B cell (primary cell): Measurements from ENCODE around the gene OSBP2. TPM values are rescaled to one million over a fixed set of nuclear protein-coding genes. Genes with fewer than 3 reads are reported as not detected.

Experiments used
- ATAC-seq: fragments of 200-7000 bp; cut with Tn5 transposase; one replicate; pipeline ENCODE4 v1.10.0; 2021; ENCODE audit warnings: low read depth, mild to moderate bottlenecking, moderate number of reproducible peaks, moderate library complexity
- CTCF ChIA-PET: fragments of 350-600 bp; sonication (Branson Sonifier 250); formaldehyde crosslinking; loops from one replicate; lab custom pipeline; 2021; ENCODE audit warnings: antibody characterized with exemption, inconsistent platforms; lab: Charles Lee
- POLR2A ChIA-PET: fragments of 350-600 bp; sonication (Branson Sonifier 250); formaldehyde crosslinking; loops from one replicate; lab custom pipeline; 2021; ENCODE audit warnings: antibody characterized with exemption; lab: Charles Lee
- DNase-seq: peaks from one replicate; pipeline ENCODE4 v3.0.0; 2013
- H2AFZ ChIP-seq: 2 replicates; pipeline ENCODE4 v1.6.1; 2012; ENCODE audit warnings: mild to moderate bottlenecking, low read depth, low read length; ENCODE audit not compliant: insufficient read depth, poor library complexity, severe bottlenecking
- H3K27ac ChIP-seq, 2 donors: 1 replicate in 1 of 2; 2 replicates in 1 of 2; pipeline ENCODE4 v1.5.1; 2012 to 2013; ENCODE audit warnings: low read length in 2 of 2, mild to moderate bottlenecking in 2 of 2, moderate library complexity in 1 of 2
- H3K27me3 ChIP-seq, 4 experiments: fragments of 200-600 bp in 1 of 4; sonication (generic) in 1 of 4; replicated peaks in 1 of 4; 1 replicate in 2 of 4; 2 replicates in 2 of 4; pipeline versions ENCODE4 v1.6.1 to v1.7.0; 2013 to 2016; ENCODE audit warnings: low read length in 3 of 4, mild to moderate bottlenecking in 2 of 4, mixed read lengths in 1 of 4, moderate library complexity in 1 of 4; ENCODE audit not compliant: insufficient read depth in 4 of 4, control insufficient read depth in 3 of 4; ENCODE audit errors: control extremely low read depth in 1 of 4
- H3K36me3 ChIP-seq, 2 experiments: replicated peaks in 1 of 2; 1 replicate in 1 of 2; 2 replicates in 1 of 2; pipeline versions ENCODE4 v1.6.1 to v1.7.1; 2013; ENCODE audit warnings: low read length in 1 of 2; ENCODE audit not compliant: insufficient read depth in 2 of 2, control insufficient read depth in 1 of 2; ENCODE audit errors: control extremely low read depth in 1 of 2, extremely low read depth in 1 of 2
- H3K4me1 ChIP-seq, 2 donors: fragments of 200-600 bp in 1 of 2; sonication (generic) in 1 of 2; 1 replicate in 1 of 2; 2 replicates in 1 of 2; pipeline versions ENCODE4 v1.5.1 to v1.6.1; 2013 to 2017; ENCODE audit warnings: low read length in 2 of 2; ENCODE audit not compliant: control insufficient read depth in 2 of 2, insufficient read depth in 2 of 2
- H3K4me2 ChIP-seq: replicated peaks from 2 replicates; pipeline ENCODE3; 2012; ENCODE audit warnings: mild to moderate bottlenecking, low read depth, low read length; ENCODE audit not compliant: poor library complexity, severe bottlenecking
- H3K4me3 ChIP-seq, 5 experiments: fragments of 200-600 bp in 1 of 5; sonication (generic) in 1 of 5; 1 replicate in 3 of 5; 2 replicates in 2 of 5; pipeline versions ENCODE4 v1.5.1 to v1.7.0; 2011 to 2016; ENCODE audit warnings: low read length in 4 of 5, mild to moderate bottlenecking in 4 of 5, low read depth in 2 of 5, control low read depth in 1 of 5, moderate library complexity in 1 of 5; ENCODE audit not compliant: insufficient read depth in 1 of 5; ENCODE audit errors: control extremely low read depth in 1 of 5, extremely low read depth in 1 of 5
- H3K79me2 ChIP-seq: fragments of 200-600 bp; sonication (generic); one replicate; pipeline ENCODE4 v1.6.0; 2016; ENCODE audit warnings: low read length; ENCODE audit not compliant: control insufficient read depth, insufficient read depth
- H3K9ac ChIP-seq: fragments of 200-600 bp; sonication (generic); 2 replicates; pipeline ENCODE4 v1.6.1; 2017; ENCODE audit warnings: mild to moderate bottlenecking, low read length, moderate library complexity
- H3K9me3 ChIP-seq, 3 donors: one replicate each; pipeline versions ENCODE4 v1.6.1 to v1.7.1; 2013; ENCODE audit warnings: low read length in 2 of 3; ENCODE audit not compliant: control insufficient read depth in 2 of 3, insufficient read depth in 1 of 3; ENCODE audit errors: control extremely low read depth in 1 of 3
- H4K20me1 ChIP-seq: 2 replicates; pipeline ENCODE4 v1.6.0; 2012; ENCODE audit warnings: mild to moderate bottlenecking, low read length; ENCODE audit not compliant: insufficient read depth, control insufficient read depth, poor library complexity, severe bottlenecking
- H3K27ac Mint-ChIP-seq: one replicate; pipeline ENCODE4 v1.8.0; 2021; ENCODE audit warnings: mixed read lengths
- H3K27me3 Mint-ChIP-seq: one replicate; pipeline ENCODE4 v1.8.0; 2021; ENCODE audit warnings: mixed read lengths
- H3K4me1 Mint-ChIP-seq: one replicate; pipeline ENCODE4 v1.8.0; 2021; ENCODE audit warnings: mixed read lengths
- H3K4me3 Mint-ChIP-seq: one replicate; pipeline ENCODE4 v1.8.0; 2021; ENCODE audit warnings: mixed read lengths
- H3K9me3 Mint-ChIP-seq: one replicate; pipeline ENCODE4 v1.8.0; 2022; ENCODE audit warnings: mixed read lengths; ENCODE audit not compliant: insufficient read depth
- CTCF ChIP-seq: fragments of 200-600 bp; IDR thresholded peaks from one replicate; pipeline ENCODE4 v1.8.0; 2022; ENCODE audit warnings: antibody characterized with exemption, mild to moderate bottlenecking
- EZH2 ChIP-seq: IDR thresholded peaks from 2 replicates; pipeline ENCODE4 v1.6.1; 2012; ENCODE audit warnings: borderline replicate concordance, low read depth, mild to moderate bottlenecking, moderate library complexity, low read length; ENCODE audit not compliant: insufficient read depth, poor library complexity, severe bottlenecking
- WGBS: methylation state at CpG from one replicate; pipeline ENCODE4 v1.1.5; 2013; ENCODE audit warnings: missing lambda C conversion rate; ENCODE audit not compliant: insufficient coverage; 5-methylcytosine and 5-hydroxymethylcytosine counted together
- intact Hi-C: fragments of 100-400 bp; cut with micrococcal nuclease; formaldehyde crosslinking; loops from one replicate; pipeline ENCODE4 v1.10.0; 2022
- polyA plus RNA-seq: library from polyadenylated mRNA; depleted of rRNA; stranded (reverse); fragments of >200 nt; gene quantifications from 2 replicates; pipeline ENCODE4 v1.2.3, GENCODE V29; 2012
- total RNA-seq, 2 donors: library from RNA; stranded (reverse); fragments of 120-200 nt in 1 of 2; gene quantifications; 1 replicate in 1 of 2; 2 replicates in 1 of 2; pipeline versions ENCODE4 v1.2.3 to v1.2.4, GENCODE V29; 2013 to 2022

Gene OSBP2
- total and polyA plus RNA-seq, 2 donors (not counting 1 experiment from before 2014, with no cell fraction given), result 0.10 to 1.0 TPM

- ChIA-PET CTCF (interaction anchor here (3.2 kb wide), 1 partner anchor 258 kb away, joined by 23 read pairs; the partner anchor contains the start of gene SLC35E4), POLR2A (no interaction called here)
- 84% methylated on average over 8 of the region's 8 CpGs for WGBS
- no peaks in the 10 kb centered on the region for H3K4me1 ChIP-seq
- H3K4me1 Mint-ChIP-seq, result no peaks in the 10 kb centered on the region
- DNase-seq (no peak), ATAC-seq (no peak)
- peaks cover 21% of the 10 kb centered on the region for H4K20me1 ChIP-seq
- H3K27me3 ChIP-seq, result no peaks in the 10 kb centered on the region
- no peak overlapping the region for H3K9ac ChIP-seq
- H3K9me3 ChIP-seq, result no peaks in the 10 kb centered on the region
- H3K36me3 ChIP-seq, result no peaks in the 10 kb centered on the region
- H3K27me3 Mint-ChIP-seq, result no peaks in the 10 kb centered on the region
- H3K27ac ChIP-seq, result no peak overlapping the region
- H3K9me3 Mint-ChIP-seq, result no peaks in the 10 kb centered on the region
- H3K4me3 Mint-ChIP-seq, result no peak overlapping the region
- no peak overlapping the region for H3K4me2 ChIP-seq
- H2AFZ ChIP-seq, result no peak overlapping the region
- H3K27ac Mint-ChIP-seq, result no peak overlapping the region
- H3K4me3 ChIP-seq, result no peak overlapping the region
- H3K79me2 ChIP-seq, result no peaks in the 10 kb centered on the region
- intact Hi-C loops, result no loop called here
- no peak for TF ChIP-seq EZH2
- no peak for TF ChIP-seq CTCF
These were observed 197.6 kb downstream of the OSBP2 start for GRCh38 chr22:30892286-30892685.

- no peaks in the 10 kb centered on the region for H3K9me3 ChIP-seq
- H3K4me1 Mint-ChIP-seq, result no peaks in the 10 kb centered on the region
- CTCF ChIA-PET, result interaction anchor here (0.5 kb wide), 1 partner anchor 212 kb away, joined by 3 read pairs; no protein-coding TSS in a partner anchor
- WGBS, result 100% methylated on average over 4 of the region's 5 CpGs
- POLR2A ChIA-PET, result no interaction called here
- intact Hi-C loops, result no loop called here
- no peaks in the 10 kb centered on the region for H3K4me1 ChIP-seq
- no peaks in the 10 kb centered on the region for H3K9me3 Mint-ChIP-seq
- no peak for ATAC-seq
- no peaks in the 10 kb centered on the region for H3K79me2 ChIP-seq
- H3K27ac ChIP-seq, result no peak overlapping the region
- H3K27me3 ChIP-seq, result no peaks in the 10 kb centered on the region
- no peak overlapping the region for H2AFZ ChIP-seq
- no peak overlapping the region for H3K4me3 Mint-ChIP-seq
- H3K9ac ChIP-seq, result no peak overlapping the region
- peaks cover 21% of the 10 kb centered on the region for H4K20me1 ChIP-seq
- no peak overlapping the region for H3K4me3 ChIP-seq
- no peak for DNase-seq
- no peak overlapping the region for H3K4me2 ChIP-seq
- TF ChIP-seq EZH2, result no peak
- TF ChIP-seq CTCF, result no peak
- H3K36me3 ChIP-seq, result no peaks in the 10 kb centered on the region
- H3K27ac Mint-ChIP-seq, result no peak overlapping the region
- no peaks in the 10 kb centered on the region for H3K27me3 Mint-ChIP-seq
These were observed 198.1 kb downstream of the OSBP2 start for GRCh38 chr22:30892731-30893221.
